ENCODE data around the gene RUVBL2.

GRCh38 chr19:48965806-48966540 lies 27.7 kb upstream of the RUVBL2 start:
- no peak for TF ChIP-seq CTCF (IDR thresholded peaks at IDR 0.05)
- TF ChIP-seq POLR2AphosphoS5 (IDR thresholded peaks at IDR 0.05; ENCODE audit: low read depth, low read length): no peak
- no peak for TF ChIP-seq SIN3A (IDR thresholded peaks at IDR 0.05; ENCODE audit: borderline replicate concordance, insufficient read depth, low read depth, low read length)
